ENCODE results near the gene KRTAP5-7. TPM values are rescaled to one million over a fixed set of nuclear protein-coding genes. Genes with fewer than 3 reads are reported as not detected.

The KRTAP5-7 gene, protein sequence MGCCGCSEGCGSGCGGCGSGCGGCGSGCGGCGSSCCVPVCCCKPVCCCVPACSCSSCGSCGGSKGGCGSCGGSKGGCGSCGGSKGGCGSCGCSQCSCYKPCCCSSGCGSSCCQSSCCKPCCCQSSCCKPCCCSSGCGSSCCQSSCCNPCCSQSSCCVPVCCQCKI
- not detected in 2 replicates for total RNA-seq (2014; rRNA removed; shearing (Covaris generic))

DNA sequence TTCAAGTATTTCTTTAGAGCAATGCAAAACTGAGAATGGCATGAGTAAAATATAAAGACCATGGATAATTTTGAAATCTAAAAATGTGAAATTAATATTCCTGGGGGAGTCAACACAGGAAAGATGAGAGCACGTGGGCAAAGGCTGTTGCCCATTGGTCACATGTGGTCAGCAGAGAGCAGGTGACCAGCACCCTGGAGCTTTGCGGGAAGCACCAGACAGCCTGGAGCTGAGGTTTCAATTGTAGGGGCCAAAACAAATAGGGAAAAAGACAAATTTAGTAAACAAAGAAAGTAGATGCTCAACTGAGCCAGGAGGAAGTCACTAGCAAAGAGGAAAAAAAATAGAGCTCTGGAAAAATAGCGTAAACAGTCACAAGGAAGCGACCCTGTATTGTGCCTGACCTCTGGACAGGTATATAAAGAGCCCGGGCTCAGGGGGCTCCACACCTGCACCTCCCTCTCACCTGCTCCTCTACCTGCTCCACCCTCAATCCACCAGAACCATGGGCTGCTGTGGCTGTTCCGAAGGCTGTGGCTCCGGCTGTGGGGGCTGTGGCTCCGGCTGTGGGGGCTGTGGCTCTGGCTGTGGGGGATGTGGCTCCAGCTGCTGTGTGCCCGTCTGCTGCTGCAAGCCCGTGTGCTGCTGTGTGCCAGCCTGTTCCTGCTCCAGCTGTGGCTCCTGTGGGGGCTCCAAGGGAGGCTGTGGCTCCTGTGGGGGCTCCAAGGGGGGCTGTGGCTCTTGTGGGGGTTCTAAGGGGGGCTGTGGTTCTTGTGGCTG lies at the start of gene KRTAP5-7:
Gene KRTAP5-7, plus strand, starts transcription at position 472 of the 780 bp plus-strand sequence. Its CDS starts 34 bp downstream, at position 506.

GRCh38 chr11:71537977-71538665 lies 11.1 kb downstream of the KRTAP5-7 start, which contains the start of gene KRTAP5-8:
KRTAP5-8 (plus strand) TSS chr11:71538025; CDS start chr11:71538056, 31 bp downstream.

GRCh38 chr11:71548120-71548519 lies 21.1 kb downstream of the KRTAP5-7 start, which contains the start of gene KRTAP5-9:
KRTAP5-9 (plus strand) TSS chr11:71548420; CDS start chr11:71548658, 238 bp downstream.

DNA sequence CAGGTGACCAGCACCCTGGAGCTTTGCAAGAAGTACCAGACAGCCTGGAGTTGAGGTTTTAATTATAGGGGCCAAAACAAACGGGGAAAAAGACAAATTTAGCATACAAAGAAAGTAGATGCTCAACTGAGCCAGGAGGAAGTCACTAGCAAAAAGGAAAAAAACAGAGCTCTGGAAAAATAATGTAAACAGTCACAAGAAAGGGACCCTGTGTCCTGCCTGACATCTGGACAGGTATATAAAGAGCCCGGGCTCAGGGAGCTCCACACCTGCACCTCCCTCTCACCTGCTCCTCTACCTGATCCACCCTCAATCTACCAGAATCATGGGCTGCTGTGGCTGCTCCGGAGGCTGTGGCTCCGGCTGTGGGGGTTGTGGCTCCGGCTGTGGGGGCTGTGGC lies 38.2 kb downstream of the KRTAP5-7 start, which contains the start of gene KRTAP5-10:
Gene KRTAP5-10, plus strand, starts transcription at position 301 of the 400 bp plus-strand sequence. Its CDS starts 25 bp downstream, at position 326.

Small RNAs within 50 kb of the gene (small RNA-seq; reads per million reads assigned to genes)
- gene AP000867.1, result not detected

Other genes starting within 250 kb of the KRTAP5-7 start
- gene DHCR7, start 78.9 kb upstream of the KRTAP5-7 start, total RNA-seq (2014; rRNA removed; shearing (Covaris generic)), result 32.2 and 39.5 TPM in 2 replicates
- gene NADSYN1, start 74.1 kb upstream of the KRTAP5-7 start, total RNA-seq (2014; rRNA removed; shearing (Covaris generic)), result 40.4 and 44.0 TPM in 2 replicates
- gene KRTAP5-8, start 10.8 kb downstream of the KRTAP5-7 start, total RNA-seq (2014; rRNA removed; shearing (Covaris generic)), result not detected in 2 replicates
- gene KRTAP5-9, start 21.2 kb downstream of the KRTAP5-7 start, total RNA-seq (2014; rRNA removed; shearing (Covaris generic)), result not detected in 2 replicates
- not detected in 2 replicates for gene KRTAP5-10, start 38.3 kb downstream of the KRTAP5-7 start, total RNA-seq (2014; rRNA removed; shearing (Covaris generic))
- gene KRTAP5-11, start 55.6 kb downstream of the KRTAP5-7 start, total RNA-seq (2014; rRNA removed; shearing (Covaris generic)), result not detected in 2 replicates